ENCODE results near the gene HDHD2. TPM values are rescaled to one million over a fixed set of nuclear protein-coding genes. Genes with fewer than 3 reads are reported as not detected.

Gene HDHD2
- polyA plus RNA-seq, 3 donors, result 10.6 to 38.1 (median 30.6) TPM

GRCh38 chr18:47143899-47144485 is 6.3 kb downstream of the HDHD2 start:
- peaks cover 13% of the 10 kb centered on the region for H3K4me1 Mint-ChIP-seq
- no peak overlapping the region for H3K4me3 Mint-ChIP-seq
- peaks cover 0 to 2% (median 0%) of the 10 kb centered on the region in 7 donors for H3K9me3 Mint-ChIP-seq
- Histone ChIP-seq H3K9ac (ENCODE audit: insufficient read depth, low read length, poor library complexity, severe bottlenecking) (no peak overlapping the region), H3K4me3 (replicated peaks in 1 of 3; ENCODE audit: low read depth in 2 of 3, low read length in 3 of 3) (no peak overlapping the region), H3K27ac (ENCODE audit: low read depth in 1 of 2, low read length in 2 of 2) (no peak overlapping the region), H3K27me3 (ENCODE audit: control insufficient read depth in 2 of 2, insufficient read depth in 2 of 2, low read length in 2 of 2) (no peaks in the 10 kb centered on the region), H2AFZ (ENCODE audit: insufficient read depth, low read depth, low read length, poor library complexity, severe bottlenecking) (no peak overlapping the region), H3K4me1 (ENCODE audit: control insufficient read depth in 1 of 2, insufficient read depth in 2 of 2, low read length in 2 of 2) (no peaks in the 10 kb centered on the region), H4K20me1 (ENCODE audit: insufficient read depth, low read length) (peaks cover 62% of the 10 kb centered on the region), H3K4me2 (replicated peaks; ENCODE audit: extremely low read depth, low read length, poor library complexity, severe bottlenecking) (no peak overlapping the region), H3K36me3 (replicated peaks in 1 of 2; ENCODE audit: control insufficient read depth in 1 of 2, insufficient read depth in 2 of 2, low read length in 2 of 2) (no peaks in the 10 kb centered on the region), H3K9me3 (replicated peaks in 1 of 2; ENCODE audit: control insufficient read depth in 1 of 2, insufficient read depth in 1 of 2, low read length in 2 of 2) (no peaks in the 10 kb centered on the region), H3K79me2 (ENCODE audit: insufficient read depth, low read length) (peaks cover 57% of the 10 kb centered on the region)
- intact Hi-C loops (cut with micrococcal nuclease), result no loop called here
- no peak for TF ChIP-seq CTCF (IDR thresholded peaks at IDR 0.05)
- H3K36me3 Mint-ChIP-seq, result peaks cover 10 to 14% of the 10 kb centered on the region in 2 donors
- H3K27me3 Mint-ChIP-seq (ENCODE audit: low read depth in 3 of 3), result no peaks in the 10 kb centered on the region
- no peak overlapping the region for H3K27ac Mint-ChIP-seq
- DNase-seq, result no peak
- 100% methylated on average over 1 of the region's 4 CpGs for WGBS (ENCODE audit: insufficient coverage)

- DNase-seq, result no peak
- intact Hi-C loops (cut with micrococcal nuclease), result no loop called here
- H4K20me1 ChIP-seq (ENCODE audit: insufficient read depth, low read length), result peaks cover 58% of the 10 kb centered on the region
- H3K27me3 ChIP-seq (ENCODE audit: control insufficient read depth in 2 of 2, insufficient read depth in 2 of 2, low read length in 2 of 2), result no peaks in the 10 kb centered on the region
- H3K27ac ChIP-seq (ENCODE audit: low read depth in 1 of 2, low read length in 2 of 2), result no peak overlapping the region
- H2AFZ ChIP-seq (ENCODE audit: insufficient read depth, low read depth, low read length, poor library complexity, severe bottlenecking), result no peak overlapping the region
- Mint-ChIP-seq H3K27me3 (ENCODE audit: low read depth in 3 of 3) (no peaks in the 10 kb centered on the region), H3K4me1 (peaks cover 6% of the 10 kb centered on the region), H3K36me3 (peaks cover 10 to 19% of the 10 kb centered on the region in 2 donors), H3K4me3 (no peak overlapping the region), H3K27ac (no peak overlapping the region), H3K9me3 (peaks cover 0 to 2% (median 0%) of the 10 kb centered on the region in 7 donors)
- no peaks in the 10 kb centered on the region for H3K36me3 ChIP-seq (replicated peaks in 1 of 2; ENCODE audit: control insufficient read depth in 1 of 2, insufficient read depth in 2 of 2, low read length in 2 of 2)
- peaks cover 49% of the 10 kb centered on the region for H3K79me2 ChIP-seq (ENCODE audit: insufficient read depth, low read length)
- no peak for TF ChIP-seq CTCF (IDR thresholded peaks at IDR 0.05)
- H3K9ac ChIP-seq (ENCODE audit: insufficient read depth, low read length, poor library complexity, severe bottlenecking), result no peak overlapping the region
- H3K4me1 ChIP-seq (ENCODE audit: control insufficient read depth in 1 of 2, insufficient read depth in 2 of 2, low read length in 2 of 2), result no peaks in the 10 kb centered on the region
- H3K9me3 ChIP-seq (replicated peaks in 1 of 2; ENCODE audit: control insufficient read depth in 1 of 2, insufficient read depth in 1 of 2, low read length in 2 of 2), result no peaks in the 10 kb centered on the region
- no peak overlapping the region for H3K4me2 ChIP-seq (replicated peaks; ENCODE audit: extremely low read depth, low read length, poor library complexity, severe bottlenecking)
- H3K4me3 ChIP-seq (replicated peaks in 1 of 3; ENCODE audit: low read depth in 2 of 3, low read length in 3 of 3), result no peak overlapping the region
- WGBS (ENCODE audit: insufficient coverage), result no CpG with 5 or more reads among the region's 5 CpGs
These were observed 7.1 kb downstream of the HDHD2 start for GRCh38 chr18:47143153-47143552.
